Measurements from ENCODE around the gene BCKDHA.

Gene BCKDHA

DNA sequence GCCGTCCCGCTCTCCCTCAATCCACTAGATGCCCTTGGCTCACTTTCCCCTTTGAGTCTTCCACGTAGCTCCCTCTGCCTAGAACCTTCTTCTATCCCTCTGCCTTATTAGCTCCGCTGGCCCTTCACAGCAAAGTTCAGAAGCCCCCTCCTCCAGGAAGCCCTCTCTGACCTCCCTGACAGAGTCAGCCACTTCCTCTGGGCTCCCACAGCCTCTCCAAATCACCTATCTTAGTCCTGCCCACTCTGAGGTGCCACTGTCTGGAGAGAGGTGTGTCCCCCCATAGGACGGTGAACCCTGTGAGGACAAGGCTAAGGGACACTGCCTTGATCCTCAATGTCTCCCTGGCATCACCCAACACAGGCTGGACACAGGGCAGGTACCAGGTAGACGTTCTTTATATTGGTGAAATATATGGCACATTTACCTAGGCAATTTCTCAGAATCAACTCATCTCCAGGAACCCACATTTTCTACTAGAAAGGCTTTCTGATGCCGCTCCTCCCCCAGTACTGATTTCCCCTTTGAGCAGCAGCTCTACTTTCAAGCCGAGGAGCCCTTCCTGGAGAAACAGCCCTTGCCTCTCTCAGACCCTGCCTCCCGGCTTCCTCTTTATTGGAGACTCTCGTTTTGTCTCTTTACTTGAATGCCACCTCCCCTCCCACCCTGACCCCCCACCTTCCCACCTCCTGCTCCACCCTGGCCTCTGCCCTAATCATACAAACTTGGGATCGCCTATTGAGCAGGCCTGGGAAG is 40.5 kb upstream of the BCKDHA start:
- DNase-seq (ENCODE audit: extremely low read depth, insufficient read length) = no peak

DNA sequence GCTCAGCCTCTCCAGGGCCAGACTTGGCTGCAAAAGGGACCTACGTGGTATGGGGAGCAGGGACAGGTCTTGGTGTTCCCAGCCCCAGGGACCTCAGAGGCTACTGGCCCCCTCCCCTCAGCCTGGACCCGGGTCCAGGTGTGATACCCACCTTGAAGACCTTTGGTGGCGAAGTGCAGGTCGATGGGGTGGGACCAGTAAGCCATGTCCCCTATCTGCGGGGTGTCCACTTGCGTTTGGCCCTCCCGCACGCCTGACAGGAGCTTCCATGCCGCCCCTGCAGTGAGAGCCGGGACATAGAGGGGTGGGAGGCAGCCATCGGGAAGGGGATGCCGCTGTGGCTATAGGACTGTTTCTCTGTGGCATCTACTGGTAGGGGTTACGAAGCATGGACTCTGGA is 39.9 kb upstream of the BCKDHA start:
- TF ChIP-seq, protein P1, sequence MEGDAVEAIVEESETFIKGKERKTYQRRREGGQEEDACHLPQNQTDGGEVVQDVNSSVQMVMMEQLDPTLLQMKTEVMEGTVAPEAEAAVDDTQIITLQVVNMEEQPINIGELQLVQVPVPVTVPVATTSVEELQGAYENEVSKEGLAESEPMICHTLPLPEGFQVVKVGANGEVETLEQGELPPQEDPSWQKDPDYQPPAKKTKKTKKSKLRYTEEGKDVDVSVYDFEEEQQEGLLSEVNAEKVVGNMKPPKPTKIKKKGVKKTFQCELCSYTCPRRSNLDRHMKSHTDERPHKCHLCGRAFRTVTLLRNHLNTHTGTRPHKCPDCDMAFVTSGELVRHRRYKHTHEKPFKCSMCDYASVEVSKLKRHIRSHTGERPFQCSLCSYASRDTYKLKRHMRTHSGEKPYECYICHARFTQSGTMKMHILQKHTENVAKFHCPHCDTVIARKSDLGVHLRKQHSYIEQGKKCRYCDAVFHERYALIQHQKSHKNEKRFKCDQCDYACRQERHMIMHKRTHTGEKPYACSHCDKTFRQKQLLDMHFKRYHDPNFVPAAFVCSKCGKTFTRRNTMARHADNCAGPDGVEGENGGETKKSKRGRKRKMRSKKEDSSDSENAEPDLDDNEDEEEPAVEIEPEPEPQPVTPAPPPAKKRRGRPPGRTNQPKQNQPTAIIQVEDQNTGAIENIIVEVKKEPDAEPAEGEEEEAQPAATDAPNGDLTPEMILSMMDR (IDR thresholded peaks at IDR 0.05; ENCODE audit: insufficient read depth, low read length, poor library complexity, severe bottlenecking) = no peak
- Histone ChIP-seq H3K4me3 (replicated peaks; ENCODE audit: low read depth, low read length) (no peak overlapping the region), H3K27me3 (replicated peaks; ENCODE audit: control insufficient read depth, insufficient read depth, low read length) (no peaks in the 10 kb centered on the region), H3K36me3 (ENCODE audit: control insufficient read depth, insufficient read depth, low read length) (no peaks in the 10 kb centered on the region)
- no peak for DNase-seq (ENCODE audit: extremely low read depth, insufficient read length)

More for the DNA sequence above, 40.5 kb upstream of the BCKDHA start:
- Histone ChIP-seq H3K36me3 (ENCODE audit: control insufficient read depth, insufficient read depth, low read length) (no peaks in the 10 kb centered on the region), H3K27me3 (replicated peaks; ENCODE audit: control insufficient read depth, insufficient read depth, low read length) (no peaks in the 10 kb centered on the region), H3K4me3 (replicated peaks; ENCODE audit: low read depth, low read length) (no peak overlapping the region)
- TF ChIP-seq, protein P1 (IDR thresholded peaks at IDR 0.05; ENCODE audit: insufficient read depth, low read length, poor library complexity, severe bottlenecking) = no peak

DNA sequence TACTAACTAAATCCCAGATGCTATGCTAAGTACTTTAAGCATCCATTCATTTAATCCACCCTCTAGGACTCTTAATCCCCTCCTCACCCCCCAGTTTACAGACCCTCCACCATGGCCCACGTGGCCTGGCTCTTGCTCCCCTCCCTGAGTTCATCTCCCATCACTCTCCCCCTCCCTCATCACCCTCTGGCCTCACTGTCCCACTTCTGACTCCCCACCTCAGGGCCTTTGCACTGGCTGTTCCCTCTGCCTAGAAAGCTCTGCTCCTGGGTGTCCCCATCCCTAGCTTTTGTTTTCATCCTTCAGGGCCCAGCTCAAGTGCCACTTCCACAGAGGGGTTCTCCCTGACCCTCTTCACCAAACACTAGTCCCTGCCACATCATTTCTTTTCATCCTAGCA is 37.9 kb upstream of the BCKDHA start:
- TF ChIP-seq, protein P1 (IDR thresholded peaks at IDR 0.05; ENCODE audit: insufficient read depth, low read length, poor library complexity, severe bottlenecking) = no peak
- no peak overlapping the region for H3K4me3 ChIP-seq (replicated peaks; ENCODE audit: low read depth, low read length)
- no peaks in the 10 kb centered on the region for H3K36me3 ChIP-seq (ENCODE audit: control insufficient read depth, insufficient read depth, low read length)
- H3K27me3 ChIP-seq (replicated peaks; ENCODE audit: control insufficient read depth, insufficient read depth, low read length) = no peaks in the 10 kb centered on the region
- DNase-seq (ENCODE audit: extremely low read depth, insufficient read length) = no peak

DNA sequence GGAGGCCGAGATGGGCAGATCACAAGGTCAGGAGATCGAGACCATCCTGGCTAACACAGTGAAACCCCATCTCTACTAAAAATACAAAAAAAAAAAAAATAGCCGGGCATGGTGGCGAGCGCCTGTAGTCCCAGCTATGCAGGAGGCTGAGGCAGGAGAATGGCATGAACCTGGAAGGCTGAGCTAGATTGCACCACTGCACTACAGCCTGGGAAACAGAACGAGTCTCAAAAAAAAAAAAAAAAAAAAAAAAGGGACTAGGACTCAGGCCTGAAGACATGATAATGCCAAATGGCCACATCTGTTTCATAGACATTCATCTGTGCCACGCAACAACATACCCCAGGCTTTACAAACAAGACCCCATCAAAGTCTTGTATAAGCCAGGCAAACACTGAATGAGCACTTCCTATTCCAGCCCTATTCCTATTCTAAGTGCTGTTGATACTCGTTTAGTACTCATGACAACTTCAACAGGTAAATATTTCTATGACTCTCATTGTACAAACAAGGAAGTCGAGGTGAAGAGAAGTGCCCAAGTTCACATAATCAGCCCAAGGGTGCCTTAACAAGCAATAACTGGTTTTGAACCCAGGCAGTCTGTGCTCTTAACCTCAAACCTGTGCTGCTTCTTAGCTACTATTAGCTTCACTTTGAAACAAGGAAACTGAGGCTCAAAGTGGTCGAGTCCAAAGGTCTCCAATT is 35.3 kb upstream of the BCKDHA start:
- Histone ChIP-seq H3K36me3 (ENCODE audit: control insufficient read depth, insufficient read depth, low read length) (no peaks in the 10 kb centered on the region), H3K4me3 (replicated peaks; ENCODE audit: low read depth, low read length) (no peak overlapping the region), H3K27me3 (replicated peaks; ENCODE audit: control insufficient read depth, insufficient read depth, low read length) (no peaks in the 10 kb centered on the region)
- DNase-seq (ENCODE audit: extremely low read depth, insufficient read length) = no peak
- TF ChIP-seq, protein P1 (IDR thresholded peaks at IDR 0.05; ENCODE audit: insufficient read depth, low read length, poor library complexity, severe bottlenecking) = no peak

DNA sequence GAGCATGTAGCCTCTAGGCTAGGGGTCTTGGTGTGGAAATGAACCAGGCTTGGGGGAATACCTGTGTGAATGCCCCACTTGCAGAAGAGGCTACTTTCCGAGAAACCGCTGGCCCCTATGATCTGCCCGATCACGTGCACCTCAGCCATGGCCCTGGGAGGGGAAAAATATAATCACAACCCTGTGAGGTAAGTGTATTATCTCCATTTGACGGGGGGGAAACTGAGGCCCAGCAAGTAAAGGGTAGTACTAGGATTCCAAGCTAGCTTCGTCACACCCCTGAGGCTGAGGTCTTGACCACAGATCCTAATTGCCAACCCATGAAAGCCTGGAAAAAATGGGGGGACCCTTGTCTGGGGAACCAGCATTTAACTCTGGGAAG is 34.3 kb upstream of the BCKDHA start:
- TF ChIP-seq, protein P1 (IDR thresholded peaks at IDR 0.05; ENCODE audit: insufficient read depth, low read length, poor library complexity, severe bottlenecking) = no peak
- no peak for DNase-seq (ENCODE audit: extremely low read depth, insufficient read length)
- H3K36me3 ChIP-seq (ENCODE audit: control insufficient read depth, insufficient read depth, low read length) = no peaks in the 10 kb centered on the region
- H3K27me3 ChIP-seq (replicated peaks; ENCODE audit: control insufficient read depth, insufficient read depth, low read length) = no peaks in the 10 kb centered on the region
- peak overlapping the region; percentile 84 for H3K4me3 ChIP-seq (replicated peaks; ENCODE audit: low read depth, low read length)
